GM10248 (cell line): Measurements from ENCODE around the gene SMCO4.

Experiments used
- CTCF ChIA-PET: fragments of 300-600 bp; sonication (Branson Sonifier 250); formaldehyde crosslinking; extraction: SDS; loops from one replicate; lab custom pipeline; 2021; ENCODE audit warnings: antibody characterized with exemption; lab: Yijun Ruan, JAX
- POLR2A ChIA-PET: fragments of 350-650 bp; sonication (Branson Sonifier 250); formaldehyde crosslinking; extraction: SDS; loops from one replicate; lab custom pipeline; 2020; ENCODE audit warnings: antibody characterized with exemption; lab: Yijun Ruan, JAX
- DNase-seq: peaks from one replicate; pipeline ENCODE4 v3.0.0; 2012; ENCODE audit errors: extremely low spot score
- CTCF ChIP-seq: IDR thresholded peaks from 2 replicates; pipeline ENCODE4 v1.5.1; 2012; ENCODE audit warnings: mild to moderate bottlenecking, low read depth; ENCODE audit errors: extremely low read depth, missing control alignments, control extremely low read depth

Gene SMCO4

GRCh38 chr11:93507517-93507916 lies 35.7 kb downstream of the SMCO4 start:
- ChIA-PET CTCF (interaction anchor here (1.4 kb wide), 1 partner anchor 17 kb away, joined by 3 read pairs; no protein-coding TSS in a partner anchor), POLR2A (no interaction called here)
- no peak for TF ChIP-seq CTCF
- no peak for DNase-seq

GRCh38 chr11:93505703-93506102 lies 37.5 kb downstream of the SMCO4 start:
- no peak for DNase-seq
- TF ChIP-seq CTCF: no peak
- ChIA-PET CTCF (interaction anchor here (1.0 to 1.1 kb wide), 2 partner anchors 16 to 41 kb away, joined by 3 read pairs; no protein-coding TSS in a partner anchor), POLR2A (no interaction called here)

GRCh38 chr11:93504110-93505095 lies 38.8 kb downstream of the SMCO4 start:
- DNase-seq: no peak
- POLR2A ChIA-PET: no interaction called here
- CTCF ChIA-PET: interaction anchor here (1.0 kb wide), 1 partner anchor 42 kb away, joined by 3 read pairs; no protein-coding TSS in a partner anchor
- no peak for TF ChIP-seq CTCF

- TF ChIP-seq CTCF: no peak
- ChIA-PET POLR2A (no interaction called here), CTCF (interaction anchor here (1.2 kb wide), 1 partner anchor 12 kb away, joined by 3 read pairs; no protein-coding TSS in a partner anchor)
- DNase-seq: no peak
Observed at GRCh38 chr11:93501856-93502255, 41.3 kb downstream of the SMCO4 start.

- DNase-seq: no peak
- no peak for TF ChIP-seq CTCF
- ChIA-PET CTCF (interaction anchor here (1.2 kb wide), 1 partner anchor 11 kb away, joined by 3 read pairs; no protein-coding TSS in a partner anchor), POLR2A (no interaction called here)
Observed at GRCh38 chr11:93500759-93501158, 42.4 kb downstream of the SMCO4 start.

GRCh38 chr11:93498641-93499040 lies 44.5 kb downstream of the SMCO4 start:
- no peak for TF ChIP-seq CTCF
- POLR2A ChIA-PET: no interaction called here
- CTCF ChIA-PET: no interaction called here
- no peak for DNase-seq
